PC-3 (cell line): Measurements from ENCODE around the gene CNIH4. TPM values are rescaled to one million over a fixed set of nuclear protein-coding genes. Genes with fewer than 3 reads are reported as not detected.

Experiments
- ATAC-seq: fragments of 200-7000 bp; cut with Tn5 transposase; 2 replicates; pipeline ENCODE4 v1.9.1; 2020; ENCODE audit warnings: mild to moderate bottlenecking, moderate library complexity
- BruUV-seq: library from RNA; stranded (reverse); fragments of 400-500 nt; replicated peaks from 2 replicates; lab custom pipeline; 2021; lab: Mats Ljungman, UMichigan
- CTCF ChIA-PET: fragments of 300-600 bp; sonication (Branson Sonifier 250); formaldehyde crosslinking; loops from one replicate; lab custom pipeline; 2022; ENCODE audit warnings: antibody characterized with exemption; lab: Charles Lee
- POLR2A ChIA-PET: fragments of 300-600 bp; sonication (Branson Sonifier 250); formaldehyde crosslinking; loops from one replicate; lab custom pipeline; 2022; ENCODE audit warnings: antibody characterized with exemption; ENCODE audit not compliant: unreplicated experiment; lab: Charles Lee
- DNase-seq: peaks from one replicate; pipeline ENCODE4 v3.0.0-alpha.2; 2015
- H2AFZ ChIP-seq: fragments of 300-600 bp; sonication (generic); 2 replicates; pipeline ENCODE4 v1.6.0; 2016; ENCODE audit warnings: antibody characterized with exemption, low read length
- H3F3A ChIP-seq: fragments of 300-600 bp; sonication (generic); one replicate; pipeline ENCODE4 v1.6.0; 2017; ENCODE audit warnings: antibody characterized with exemption, low read length, control low read depth, mild to moderate bottlenecking; ENCODE audit not compliant: unreplicated experiment
- H3K27ac ChIP-seq: fragments of 300-600 bp; sonication (generic); 2 replicates; pipeline ENCODE4 v1.5.1; 2016; ENCODE audit warnings: mild to moderate bottlenecking, low read length
- H3K27me3 ChIP-seq: fragments of 300-600 bp; sonication (generic); 2 replicates; pipeline ENCODE4 v1.6.1; 2016; ENCODE audit warnings: low read length, mixed read lengths
- H3K36me3 ChIP-seq: fragments of 300-600 bp; sonication (generic); 2 replicates; pipeline ENCODE4 v1.6.1; 2016; ENCODE audit warnings: low read depth, mixed run types, low read length, mixed read lengths
- H3K4me1 ChIP-seq: fragments of 300-600 bp; sonication (generic); 2 replicates; pipeline ENCODE4 v1.5.1; 2016; ENCODE audit warnings: low read length; ENCODE audit not compliant: insufficient read depth
- H3K4me2 ChIP-seq: fragments of 300-600 bp; sonication (generic); 2 replicates; pipeline ENCODE4 v1.6.0; 2016; ENCODE audit warnings: low read length
- H3K4me3 ChIP-seq: fragments of 300-600 bp; sonication (generic); 2 replicates; pipeline ENCODE4 v1.5.1; 2016; ENCODE audit warnings: mild to moderate bottlenecking, low read length, mixed read lengths
- H3K79me2 ChIP-seq: fragments of 300-600 bp; sonication (generic); 2 replicates; pipeline ENCODE4 v1.6.1; 2017; ENCODE audit warnings: low read length, mixed read lengths
- H3K9ac ChIP-seq: fragments of 300-600 bp; sonication (generic); 2 replicates; pipeline ENCODE4 v1.6.0; 2016; ENCODE audit warnings: mild to moderate bottlenecking, low read length
- H3K9me2 ChIP-seq: fragments of 300-600 bp; sonication (generic); replicated peaks from 2 replicates; pipeline ENCODE4 v1.6.1; 2016; ENCODE audit warnings: mixed run types, low read length, mixed read lengths
- H3K9me3 ChIP-seq: fragments of 300-600 bp; sonication (generic); 2 replicates; pipeline ENCODE4 v1.6.1; 2016; ENCODE audit warnings: low read length, mixed read lengths
- H4K20me1 ChIP-seq: fragments of 300-600 bp; sonication (generic); 2 replicates; pipeline ENCODE4 v1.6.1; 2016; ENCODE audit warnings: low read length, mixed read lengths
- CTCF ChIP-seq: fragments of 300-600 bp; sonication (generic); conservative IDR thresholded peaks from 2 replicates; pipeline ENCODE4 v1.5.1; 2017; ENCODE audit warnings: antibody characterized with exemption, low read depth, mild to moderate bottlenecking, low read length
- EZH2 ChIP-seq: fragments of 300-600 bp; sonication (generic); IDR thresholded peaks from one replicate; pipeline ENCODE4 v1.6.1; 2017; ENCODE audit warnings: antibody characterized with exemption, mild to moderate bottlenecking, low read length; ENCODE audit not compliant: unreplicated experiment
- EZH2phosphoT487 ChIP-seq: fragments of 300-600 bp; sonication (generic); IDR thresholded peaks from 2 replicates; pipeline ENCODE4 v1.6.1; 2018; ENCODE audit warnings: mild to moderate bottlenecking, antibody characterized with exemption, low read length, borderline replicate concordance
- intact Hi-C: fragments of 100-400 bp; cut with micrococcal nuclease; formaldehyde crosslinking; loops from 2 replicates; pipeline ENCODE4 v1.9.0; 2023
- total RNA-seq: library from RNA; depleted of rRNA; stranded (reverse); fragments of >200 nt; gene quantifications from 2 replicates; pipeline ENCODE4 v1.2.3, GENCODE V29; 2014

The CNIH4 gene
- total RNA-seq, 1 experiment from 2014 or later = 89.9 TPM

GRCh38 chr1:224333939-224334786 is 22.5 kb upstream of the CNIH4 start:
- peak; percentile 52 for DNase-seq
- peak overlapping the region; percentile 11; the same call in 1 of the 2 replicates for H3K27ac ChIP-seq
- H3K4me1 ChIP-seq = peaks cover 21% of the 10 kb centered on the region
- H2AFZ ChIP-seq = peak overlapping the region; percentile 42
- H3F3A ChIP-seq = no peaks in the 10 kb centered on the region
- BruUV-seq = no TSS peak
- peaks cover 9% of the 10 kb centered on the region for H3K79me2 ChIP-seq
- no peaks in the 10 kb centered on the region for H3K9me3 ChIP-seq
- no peaks in the 10 kb centered on the region for H3K36me3 ChIP-seq
- peak; percentile 15; the same call in 1 of the 2 replicates for ATAC-seq
- H3K27me3 ChIP-seq = no peaks in the 10 kb centered on the region
- no peaks in the 10 kb centered on the region for H4K20me1 ChIP-seq
- ChIA-PET POLR2A (interaction anchor here (0.6 kb wide), 1 partner anchor 490 kb away, joined by 11 read pairs; no protein-coding TSS in a partner anchor), CTCF (interaction anchor here (0.5 kb wide), 1 partner anchor 123 kb away, joined by 8 read pairs; no protein-coding TSS in a partner anchor)
- intact Hi-C loops = loop anchor here (1.0 to 5.0 kb wide), 4 partner anchors 57 to 218 kb away; no protein-coding TSS in a partner anchor
- no peaks in the 10 kb centered on the region for H3K9me2 ChIP-seq
- TF ChIP-seq EZH2phosphoT487 = no peak
- no peak for TF ChIP-seq EZH2
- TF ChIP-seq CTCF = no peak
- peak overlapping the region; percentile 70 for H3K4me2 ChIP-seq
- H3K4me3 ChIP-seq = peak overlapping the region; percentile 26; the same call in 1 of the 2 replicates
- H3K9ac ChIP-seq = 0 out of 2 replicates have a peak overlapping the region, but pooled peaks have one; percentile 6

DNA sequence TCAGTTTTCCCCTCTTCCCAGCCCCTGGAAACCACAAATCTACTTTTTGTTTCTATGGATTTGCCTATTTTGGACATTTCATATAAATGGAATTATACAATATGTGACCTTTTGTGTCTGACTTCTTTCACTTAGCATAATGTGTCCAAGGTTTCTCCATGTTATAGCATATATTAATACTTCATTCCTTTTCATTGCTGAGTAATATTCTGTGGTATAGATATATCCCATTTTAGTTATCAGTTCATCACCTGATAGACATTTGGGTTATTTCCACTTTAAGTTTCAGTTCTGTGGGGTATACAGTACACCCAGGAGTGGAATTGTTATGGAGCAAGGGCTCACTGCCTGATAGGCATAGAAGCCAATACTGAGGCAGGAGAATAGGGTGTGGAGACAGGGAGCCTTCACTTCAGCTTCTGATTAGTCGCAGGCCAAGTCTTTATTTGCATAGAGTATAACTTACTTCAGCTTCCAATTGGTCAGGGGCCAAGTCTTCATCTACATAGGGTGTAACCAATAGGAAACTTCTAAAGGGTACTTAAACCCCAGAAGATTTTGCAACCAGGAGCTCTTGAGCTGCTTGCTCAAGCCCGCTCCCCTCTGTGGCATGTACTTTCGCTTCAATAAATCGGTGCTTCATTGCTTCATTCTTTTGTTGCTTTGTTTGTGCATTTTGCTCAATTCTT is 18.4 kb upstream of the CNIH4 start:
- Histone ChIP-seq H3K79me2 (no peaks in the 10 kb centered on the region), H3K27me3 (no peaks in the 10 kb centered on the region), H2AFZ (no peak overlapping the region), H4K20me1 (no peaks in the 10 kb centered on the region), H3K9me2 (no peaks in the 10 kb centered on the region), H3K4me1 (peaks cover 13% of the 10 kb centered on the region), H3K9me3 (peaks cover 6% of the 10 kb centered on the region; the same call in 1 of the 2 replicates), H3F3A (no peaks in the 10 kb centered on the region), H3K36me3 (no peaks in the 10 kb centered on the region; the same call in 1 of the 2 replicates), H3K27ac (no peak overlapping the region), H3K4me2 (no peak overlapping the region), H3K9ac (no peak overlapping the region), H3K4me3 (no peak overlapping the region)
- POLR2A ChIA-PET = no interaction called here
- CTCF ChIA-PET = no interaction called here
- BruUV-seq = no TSS peak
- no peak for DNase-seq
- no peak for TF ChIP-seq EZH2
- TF ChIP-seq CTCF = no peak
- TF ChIP-seq EZH2phosphoT487 = no peak
- ATAC-seq = no peak
- intact Hi-C loops = no loop called here
